ENCODE measurements around the gene PARP6. TPM values are rescaled to one million over a fixed set of nuclear protein-coding genes. Genes with fewer than 3 reads are reported as not detected.
A peak's percentile ranks its signal among the peaks of the same experiment; 100 is the strongest.
"Not testable (repeated sequence)": the region's sequence is repeated elsewhere in the genome, so short reads cannot be mapped to it uniquely, and the experiment has no call there.

The PARP6 gene
- total and polyA plus RNA-seq, 9 of the 15 experiments (the other 6 are each of a cell fraction or from before 2014, with no cell fraction given) = 14.8 to 83.2 (median 28.3) TPM

DNA sequence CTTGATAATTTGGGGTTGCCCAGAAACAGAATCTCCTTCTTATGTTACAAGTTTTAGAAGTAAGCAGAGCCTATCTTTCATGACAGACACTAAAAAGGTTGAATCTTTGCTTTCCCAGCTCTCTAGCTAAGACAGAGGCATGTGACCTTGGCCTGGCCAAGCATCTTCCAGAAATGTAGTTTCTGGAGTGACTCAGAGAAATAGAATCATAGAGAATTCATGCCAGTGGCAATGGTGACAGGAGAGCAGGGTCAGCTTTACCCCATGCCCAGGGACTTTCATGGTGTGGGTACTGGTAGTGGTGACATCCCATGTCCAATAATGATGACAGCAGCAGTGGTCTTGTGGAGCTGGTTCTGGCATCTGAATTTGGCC lies 4.0 kb upstream of the PARP6 start:
- no peak overlapping the region for H3K9ac ChIP-seq (ENCODE audit: insufficient read depth in 1 of 2, low read depth in 2 of 2, low read length in 2 of 2)

DNA sequence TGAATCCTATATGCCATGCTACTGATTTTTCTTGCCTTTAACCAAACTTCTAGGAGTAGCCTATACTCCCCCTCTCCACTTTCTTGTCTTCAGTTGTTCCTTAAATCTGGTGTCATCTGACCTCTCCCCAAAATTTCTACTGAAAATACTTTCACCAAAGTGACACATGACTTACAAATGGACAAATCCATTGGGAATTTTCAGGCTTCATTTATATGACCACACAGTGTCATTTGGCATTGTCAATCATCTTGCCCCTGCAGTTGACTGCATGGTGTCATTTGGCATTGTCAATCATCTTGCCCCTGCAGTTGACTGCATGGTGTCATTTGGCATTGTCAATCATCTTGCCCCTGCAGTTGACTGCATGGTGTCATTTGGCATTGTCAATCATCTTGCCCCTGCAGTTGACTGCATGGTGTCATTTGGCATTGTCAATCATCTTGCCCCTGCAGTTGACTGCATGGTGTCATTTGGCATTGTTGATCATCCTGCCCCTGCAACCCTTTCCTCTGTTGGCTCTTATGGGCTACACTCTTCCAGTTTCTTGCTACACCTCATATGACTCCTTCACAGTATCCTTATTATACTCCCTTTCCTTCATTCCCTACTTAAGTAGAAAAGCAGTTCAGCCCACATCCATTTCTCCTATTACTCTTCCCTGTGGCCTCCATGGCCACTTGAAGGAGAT lies 3.4 kb upstream of the PARP6 start:
- H2AFZ ChIP-seq (ENCODE audit: low read depth, low read length); H3K9ac ChIP-seq (ENCODE audit: insufficient read depth in 1 of 2, low read depth in 2 of 2, low read length in 2 of 2); intact Hi-C loops (cut with micrococcal nuclease); H4K20me1 ChIP-seq (replicated peaks; ENCODE audit: control insufficient read depth, insufficient read depth, low read length); DNase-seq (ENCODE audit: extremely low read depth in 1 of 4, low spot score in 3 of 4); H3K4me3 ChIP-seq; H3K9me1 ChIP-seq (ENCODE audit: control insufficient read depth, insufficient read depth, low read length); FAIRE-seq; H3K27ac ChIP-seq (ENCODE audit: extremely low read depth, low read depth, low read length); H3K9me3 ChIP-seq (replicated peaks; ENCODE audit: control insufficient read depth, insufficient read depth, low read depth, low read length); H3K27me3 ChIP-seq (ENCODE audit: control insufficient read depth in 2 of 2, insufficient read depth in 2 of 2, low read length in 2 of 2); in situ Hi-C loops (cut with MboI); CTCF ChIA-PET (ENCODE audit: low intra/inter-chr PET ratio); BruUV-seq (replicated peaks); H3K36me3 ChIP-seq (ENCODE audit: control insufficient read depth, insufficient read depth, low read length); POLR2A ChIA-PET; ATAC-seq; H3K4me2 ChIP-seq (ENCODE audit: insufficient read depth, low read length): not testable (repeated sequence)
- peak; percentile 50; the same call in 1 of the 2 replicates for TF ChIP-seq ESRRA (IDR thresholded peaks at IDR 0.05; ENCODE audit: borderline replicate concordance, low read depth)
- Histone ChIP-seq H3K4me1 (replicated peaks in 1 of 2; ENCODE audit: control insufficient read depth in 2 of 2, insufficient read depth in 2 of 2, low read length in 2 of 2) (peaks cover 12 to 17% of the 10 kb centered on the region in 2 experiments; a peak in 4 of 5 replicates), H3K79me2 (ENCODE audit: control insufficient read depth, insufficient read depth, low read length) (peaks cover 18% of the 10 kb centered on the region)

More for the DNA sequence above, 4.0 kb upstream of the PARP6 start:
- no peak overlapping the region for H3K4me2 ChIP-seq (ENCODE audit: insufficient read depth, low read length)
- POLR2A ChIA-PET = no interaction called here
- H3K4me1 ChIP-seq (replicated peaks in 1 of 2; ENCODE audit: control insufficient read depth in 2 of 2, insufficient read depth in 2 of 2, low read length in 2 of 2) = peaks cover 12% of the 10 kb centered on the region in 2 experiments; a peak in 4 of 5 replicates
- in situ Hi-C loops (cut with MboI) = no loop called here
- no peaks in the 10 kb centered on the region for H4K20me1 ChIP-seq (replicated peaks; ENCODE audit: control insufficient read depth, insufficient read depth, low read length)
- no peak for ATAC-seq
- H2AFZ ChIP-seq (ENCODE audit: low read depth, low read length) = no peak overlapping the region
- H3K27me3 ChIP-seq (ENCODE audit: control insufficient read depth in 2 of 2, insufficient read depth in 2 of 2, low read length in 2 of 2) = peaks cover 0 to 4% of the 10 kb centered on the region in 2 experiments; a peak in 1 of 5 replicates
- no peak for DNase-seq (ENCODE audit: extremely low read depth in 1 of 4, low spot score in 3 of 4)
- no peaks in the 10 kb centered on the region for H3K36me3 ChIP-seq (ENCODE audit: control insufficient read depth, insufficient read depth, low read length)
- FAIRE-seq = no peak
- no peak overlapping the region for H3K27ac ChIP-seq (ENCODE audit: extremely low read depth, low read depth, low read length)
- intact Hi-C loops (cut with micrococcal nuclease) = no loop called here
- CTCF ChIA-PET (ENCODE audit: low intra/inter-chr PET ratio) = no interaction called here
- H3K79me2 ChIP-seq (ENCODE audit: control insufficient read depth, insufficient read depth, low read length) = peaks cover 13% of the 10 kb centered on the region
- H3K9me3 ChIP-seq (replicated peaks; ENCODE audit: control insufficient read depth, insufficient read depth, low read depth, low read length) = no peaks in the 10 kb centered on the region
- no TSS peak for BruUV-seq (replicated peaks)
- TF ChIP-seq TAL1 (IDR thresholded peaks at IDR 0.05) = 0 out of 2 replicates have a peak, but pooled peaks have one; percentile 6
- peak; percentile 23; the same call in 1 of the 2 replicates for TF ChIP-seq CBFA2T3 (IDR thresholded peaks at IDR 0.05)
- 0 out of 2 replicates have a peak, but pooled peaks have one; percentile 15 for TF ChIP-seq FOSL1 (tag; conservative IDR thresholded peaks at IDR 0.05)
- TF ChIP-seq ZNF23 (CRISPR knock-in tag; IDR thresholded peaks at IDR 0.05) = no peak
- H3K9me1 ChIP-seq (ENCODE audit: control insufficient read depth, insufficient read depth, low read length) = no peaks in the 10 kb centered on the region
- no peak overlapping the region for H3K4me3 ChIP-seq
